Cerebellar cortex (tissue), 1 donor: Measurements from ENCODE around the gene LRRC27.
"Not testable (repeated sequence)": the region's sequence is repeated elsewhere in the genome, so short reads cannot be mapped to it uniquely, and the experiment has no call there.

ENCODE experiments used
- DNase-seq: peaks from one replicate; pipeline ENCODE4 v3.0.0-alpha.2; 2015; ENCODE audit warnings: low spot score

Gene LRRC27

DNA sequence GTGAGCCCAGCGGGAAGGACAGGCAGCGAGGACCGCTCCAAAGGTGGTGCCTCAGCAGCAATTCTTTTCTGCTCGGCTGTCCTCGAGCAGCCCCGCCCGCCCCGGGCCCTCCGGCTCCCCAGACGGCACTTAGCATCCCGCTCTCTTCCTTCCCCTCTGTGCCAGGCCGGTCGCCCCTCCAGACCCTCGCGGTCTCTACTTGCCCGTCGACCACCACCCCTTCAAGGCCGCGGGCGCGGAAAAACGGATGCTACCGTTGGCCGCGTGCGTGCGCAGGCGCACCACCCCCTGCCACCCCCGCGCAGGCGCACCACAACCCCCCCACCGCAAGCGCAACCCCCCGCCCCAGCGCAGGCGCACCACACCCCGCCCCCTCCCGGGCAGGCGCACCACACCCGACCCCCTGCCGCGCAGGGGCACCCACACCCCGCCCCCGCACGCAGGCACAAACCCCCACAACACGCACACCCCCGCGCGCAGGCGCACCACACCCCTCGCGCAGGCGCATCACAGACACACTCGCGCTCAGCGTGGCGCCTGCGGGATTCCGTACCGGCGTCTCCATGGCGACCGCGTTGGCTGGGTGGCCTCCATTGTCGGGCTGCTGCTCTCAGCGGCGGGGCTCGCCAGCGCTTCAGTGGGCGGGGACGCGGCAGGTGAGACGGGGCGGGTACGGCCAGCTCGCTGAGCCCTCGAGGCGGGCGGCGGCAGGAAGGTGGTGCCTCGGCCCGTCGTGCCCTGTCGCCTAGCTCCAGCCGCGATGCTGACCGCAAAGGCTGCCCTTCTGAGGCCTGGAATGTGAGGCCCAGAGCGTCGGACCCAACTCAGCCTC is at the start of gene LRRC27:
LRRC27 (plus strand) TSS at position 593 of the 832 bp plus-strand sequence. CDS start 1,332 bp downstream, outside the sequence.
- peak; percentile 93 for DNase-seq

- no peak for DNase-seq
Observed at GRCh38 chr10:132282667-132283603, 49.1 kb upstream of the LRRC27 start.

- no peak for DNase-seq
Observed at GRCh38 chr10:132283604-132284382, 48.2 kb upstream of the LRRC27 start.

DNA sequence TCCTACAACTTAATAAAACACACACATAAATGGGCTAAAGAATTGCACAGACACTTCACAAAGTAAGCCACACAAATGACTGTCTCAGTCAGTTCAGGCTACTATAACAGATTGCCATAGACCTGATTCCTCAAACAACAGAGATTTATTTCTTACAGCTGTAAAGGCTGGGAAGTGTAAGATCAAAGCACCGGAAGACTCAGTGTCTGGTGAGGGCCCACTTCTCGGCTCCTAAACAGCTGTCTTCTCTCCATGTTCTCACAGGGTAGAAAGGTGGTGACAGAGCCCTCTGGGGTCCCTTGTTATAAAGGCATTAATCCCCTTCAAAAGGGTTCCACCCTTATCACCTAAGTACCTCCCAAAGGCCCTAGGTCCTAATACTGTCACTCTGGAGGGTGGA is 42.6 kb upstream of the LRRC27 start:
- no peak for DNase-seq

- no peak for DNase-seq
Observed at GRCh38 chr10:132290631-132291030, 41.4 kb upstream of the LRRC27 start.

DNA sequence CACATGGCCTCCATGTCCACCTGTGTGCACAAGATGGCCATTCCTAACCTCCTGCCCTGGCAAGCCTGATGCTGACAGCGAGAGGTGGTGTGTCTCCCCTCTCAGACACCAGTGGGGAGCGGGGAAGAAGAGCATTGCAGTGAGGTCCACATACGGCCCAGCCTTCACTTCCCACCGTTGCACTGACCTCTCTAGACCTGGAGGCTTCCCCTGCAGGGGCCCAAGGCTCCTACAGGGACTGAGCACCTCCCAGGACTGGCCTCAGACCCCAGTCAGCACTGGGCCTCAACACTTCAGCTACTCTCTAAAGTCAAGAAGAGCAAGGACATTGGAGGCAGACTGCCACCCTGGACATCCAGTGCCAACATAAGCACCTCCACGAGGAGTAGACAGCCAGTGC is 40.2 kb upstream of the LRRC27 start:
- DNase-seq = no peak

- no peak for DNase-seq
Observed at GRCh38 chr10:132292287-132293200, 39.4 kb upstream of the LRRC27 start.

DNA sequence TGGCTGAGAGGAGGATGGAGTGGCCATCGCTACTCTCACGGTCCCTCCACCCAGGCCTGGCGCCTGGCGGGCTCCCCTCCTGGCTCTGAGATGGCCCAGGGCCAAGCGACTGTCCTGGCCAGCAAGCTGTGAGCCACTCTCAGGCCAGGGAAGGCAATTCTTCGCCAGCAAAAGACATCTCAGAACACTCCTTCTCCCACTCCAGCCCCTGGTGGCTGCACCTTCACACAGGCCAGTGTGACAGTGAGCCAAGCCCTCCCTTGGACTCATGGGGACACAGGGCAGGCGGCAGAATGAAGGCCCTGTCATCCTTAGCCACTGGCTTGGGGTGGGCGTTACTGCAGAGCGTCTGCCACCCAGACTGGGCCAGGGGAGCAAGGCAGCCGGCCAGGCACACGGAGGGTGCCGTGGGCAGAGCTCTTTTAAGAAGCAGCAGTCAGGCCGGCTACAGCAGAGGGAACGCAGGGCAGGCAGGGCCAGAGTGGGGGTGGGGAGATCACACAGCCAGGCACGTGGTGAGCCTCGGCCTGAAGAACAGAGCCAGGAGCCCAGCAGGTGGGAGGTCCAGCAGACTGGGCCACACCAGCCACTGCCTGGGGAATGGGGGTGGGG is 38.7 kb upstream of the LRRC27 start:
- peak; percentile 69 for DNase-seq

GRCh38 chr10:132293813-132294520 is 38.0 kb upstream of the LRRC27 start:
- no peak for DNase-seq

- DNase-seq = no peak
Observed at GRCh38 chr10:132294561-132295318, 37.3 kb upstream of the LRRC27 start.

DNA sequence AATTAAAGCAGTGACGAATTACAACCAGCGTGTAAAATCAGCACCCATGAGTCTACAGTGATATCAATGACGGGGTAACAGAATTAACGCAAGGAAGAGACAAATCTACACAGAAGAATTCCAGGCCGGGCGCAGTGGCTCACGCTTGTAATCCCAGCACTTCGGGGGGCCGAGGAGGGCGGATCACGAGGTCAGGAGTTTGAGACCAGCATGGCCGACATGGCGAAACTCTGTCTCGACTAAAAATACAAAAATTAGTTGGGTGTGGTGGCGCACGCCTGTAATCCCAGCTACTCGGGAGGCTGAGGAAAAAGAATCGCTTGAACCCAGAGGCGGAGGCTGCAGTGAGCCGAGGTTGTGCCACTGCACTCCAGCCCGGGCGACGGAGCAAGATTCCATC is 36.5 kb upstream of the LRRC27 start:
- not testable (repeated sequence) for DNase-seq

DNA sequence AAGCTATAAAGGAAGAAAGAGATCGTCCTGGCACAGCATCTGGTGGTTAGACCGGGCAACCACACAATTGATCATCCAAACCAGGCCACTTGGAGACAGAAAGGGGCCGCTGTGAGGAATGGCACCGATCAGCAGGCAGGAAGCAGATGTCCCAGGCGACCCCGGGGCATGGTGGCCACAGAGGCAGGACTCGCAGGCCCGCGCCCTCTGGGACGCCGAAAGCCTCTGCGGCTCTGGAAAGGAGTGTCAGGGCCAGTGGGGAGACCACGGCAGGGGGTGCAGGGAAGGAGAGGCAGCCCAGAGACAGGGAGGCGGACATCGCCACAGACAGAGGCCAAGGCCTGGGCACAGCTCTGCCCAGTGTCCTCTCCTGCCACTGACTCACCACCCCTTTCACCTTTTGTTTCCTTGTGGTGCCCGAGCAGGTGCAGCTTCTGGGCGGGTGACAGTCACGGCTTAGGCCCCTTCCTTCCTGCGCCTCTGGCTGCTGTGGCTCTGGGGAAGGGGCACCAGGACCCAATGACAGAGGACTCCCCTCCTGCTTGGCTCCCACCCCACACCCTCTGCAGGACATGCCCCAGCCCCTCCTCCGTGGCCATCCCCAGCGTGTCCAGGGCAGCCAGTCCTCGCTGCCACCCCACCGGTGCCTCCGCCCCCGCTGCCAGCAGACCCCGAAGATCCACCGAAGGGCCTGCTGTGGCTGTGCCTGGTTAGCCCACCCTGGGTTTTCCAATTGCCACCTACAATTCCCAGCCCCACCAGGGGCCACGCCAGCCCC is 35.1 kb upstream of the LRRC27 start:
- DNase-seq = no peak

GRCh38 chr10:132297526-132297925 is 34.5 kb upstream of the LRRC27 start:
- DNase-seq = no peak

DNA sequence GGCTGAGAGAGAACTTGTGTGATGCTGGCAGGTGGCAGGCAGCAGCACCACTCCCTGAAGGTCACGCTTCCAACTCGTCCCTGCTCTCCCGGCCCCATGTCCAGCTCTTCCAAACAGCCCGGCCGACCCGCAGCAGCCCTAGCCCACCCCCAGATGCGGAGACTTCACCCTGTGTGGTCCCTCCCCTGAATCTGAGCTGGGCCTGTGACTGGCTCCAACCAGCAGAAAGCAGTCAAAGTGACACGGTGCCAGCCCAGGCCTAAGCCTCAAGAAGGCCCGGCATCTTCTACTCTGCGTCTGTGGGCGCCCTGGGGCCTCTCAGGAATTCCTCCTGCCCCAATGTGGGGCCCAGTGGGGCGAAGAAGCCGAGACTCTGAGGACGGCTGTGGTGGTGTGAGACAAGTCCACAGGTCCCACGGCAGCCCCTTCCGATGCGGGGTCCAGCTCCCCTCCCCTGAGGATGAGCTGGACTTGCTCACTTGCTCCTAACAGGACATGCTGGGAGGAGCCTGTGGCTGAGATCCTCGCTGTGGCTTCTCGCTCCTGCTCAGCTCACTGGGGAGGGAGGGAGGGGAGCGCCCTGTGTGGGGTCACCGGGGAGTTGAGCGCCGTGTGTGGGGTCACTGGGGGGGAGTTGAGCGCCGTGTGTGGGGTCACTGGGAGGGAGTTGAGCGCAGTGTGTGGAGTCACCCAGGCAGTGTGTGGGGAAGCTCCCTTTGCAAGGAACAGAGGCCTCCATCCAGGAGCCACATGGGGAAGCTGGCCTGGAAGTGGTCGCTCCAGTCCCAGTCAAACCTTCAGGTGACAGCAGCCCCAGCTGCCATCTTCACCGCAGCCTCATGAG is 33.7 kb upstream of the LRRC27 start:
- DNase-seq = no peak

DNA sequence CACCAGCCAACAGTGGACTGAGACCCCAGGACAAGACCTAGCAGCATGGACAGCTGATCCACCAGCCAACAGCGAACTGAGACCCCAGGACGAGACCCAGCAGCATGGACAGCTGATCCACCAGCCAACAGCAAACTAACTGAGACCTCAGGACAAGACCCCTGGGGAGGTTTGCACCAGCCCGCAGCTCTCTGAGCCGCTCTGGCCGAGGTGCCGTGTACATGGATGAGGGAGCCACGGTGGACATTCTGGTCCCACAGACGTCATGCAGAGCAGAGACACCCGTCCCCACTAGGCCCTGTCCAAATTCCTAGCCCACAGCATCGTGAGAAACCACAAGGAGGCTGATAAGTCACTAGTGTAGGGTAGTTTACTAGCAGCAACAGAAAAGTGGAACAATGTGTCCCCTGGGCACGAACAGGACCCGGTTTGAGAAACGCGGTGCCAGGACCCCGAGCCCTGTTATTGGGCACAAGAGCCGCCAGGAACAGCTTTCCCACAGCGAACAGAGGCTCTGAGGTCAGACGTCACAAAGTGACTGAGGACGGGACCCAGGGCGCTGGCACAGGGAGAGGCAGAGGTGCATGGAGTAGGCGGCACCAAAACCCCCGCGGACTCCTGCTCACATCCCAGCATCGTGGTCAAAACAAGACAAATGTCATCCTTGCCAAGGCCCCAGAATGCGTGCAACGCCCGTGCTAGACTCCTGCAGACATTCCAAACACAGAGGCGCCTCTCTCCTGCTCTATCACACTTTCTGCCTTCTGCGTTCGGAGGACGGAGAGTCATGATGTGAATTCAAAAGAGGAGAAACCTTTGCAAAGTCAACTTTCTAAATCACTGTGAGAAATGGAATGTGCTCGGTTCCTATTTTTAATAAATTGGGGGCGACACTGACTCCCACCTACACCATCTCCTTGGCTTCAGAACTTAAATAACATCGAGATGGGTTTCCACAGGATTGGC is 32.3 kb upstream of the LRRC27 start:
- no peak for DNase-seq

DNA sequence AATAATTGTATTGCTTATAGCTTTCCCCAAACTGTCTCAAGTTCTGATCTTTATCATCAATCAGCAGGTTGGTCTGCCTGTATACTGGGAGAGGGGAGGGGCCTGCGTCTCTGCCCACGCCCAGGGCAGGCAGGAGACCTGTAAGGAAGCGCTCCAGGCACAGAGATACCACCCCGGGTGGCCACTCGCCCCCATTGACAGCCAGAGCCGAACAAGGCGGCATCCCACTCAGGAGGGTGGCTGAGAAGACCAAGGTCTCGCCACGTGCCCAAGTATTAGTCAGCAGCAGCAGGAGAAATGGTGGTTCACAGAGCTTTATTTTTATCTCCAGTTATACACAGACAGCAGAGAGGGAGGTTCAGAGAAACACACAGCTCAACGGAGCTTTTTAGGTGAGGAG is 31.4 kb upstream of the LRRC27 start:
- DNase-seq = no peak
